Testis (tissue), 3 donors: Measurements from ENCODE around the gene PRKAR2B. TPM values are rescaled to one million over a fixed set of nuclear protein-coding genes. Genes with fewer than 3 reads are reported as not detected.
"Not testable (repeated sequence)": the region's sequence is repeated elsewhere in the genome, so short reads cannot be mapped to it uniquely, and the experiment has no call there.

Experiments
- DNase-seq: peaks from one replicate; pipeline ENCODE4 v3.0.0-alpha.2; 2019
- H3K27ac ChIP-seq, 2 donors: fragments of 200-600 bp; sonication (generic); one replicate each; pipeline ENCODE4 v1.5.1; 2019
- H3K27me3 ChIP-seq: fragments of 200-600 bp; sonication (generic); one replicate; pipeline ENCODE4 v1.5.1; 2019
- H3K36me3 ChIP-seq: fragments of 200-600 bp; sonication (generic); one replicate; pipeline ENCODE4 v1.5.1; 2017; ENCODE audit warnings: low read depth; ENCODE audit errors: missing control alignments
- H3K4me1 ChIP-seq: fragments of 200-600 bp; sonication (generic); one replicate; pipeline ENCODE4 v1.5.1; 2019
- H3K4me3 ChIP-seq, 2 donors: fragments of 200-600 bp; sonication (generic); one replicate each; pipeline ENCODE4 v1.5.1; 2017 to 2019
- H3K9me3 ChIP-seq: fragments of 200-600 bp; sonication (generic); one replicate; pipeline ENCODE4 v1.5.1; 2017
- POLR2A ChIP-seq: fragments of 450-650 bp; IDR thresholded peaks from one replicate; pipeline ENCODE4 v1.6.1; 2017; ENCODE audit warnings: antibody characterized with exemption, mild to moderate bottlenecking, moderate library complexity
- WGBS, 2 donors: methylation state at CpG; one replicate each; pipeline ENCODE4 v1.1.5; 2018; 5-methylcytosine and 5-hydroxymethylcytosine counted together
- intact Hi-C: fragments of 100-400 bp; cut with DNase I; formaldehyde crosslinking; loops from one replicate; pipeline ENCODE4 v1.15.1; 2023; ENCODE audit warnings: low total_unique reads
- polyA plus RNA-seq: library from polyadenylated mRNA; stranded (reverse); fragments of 350-450 nt; fragmentation: Illumina TruSeq; extraction: RNeasy Lipid Tissue Mini Kit (QIAGEN cat#74804); gene quantifications from one replicate; pipeline ENCODE4 v1.2.3, GENCODE V29; 2014; ENCODE audit warnings: low read depth, low replicate concordance; ENCODE audit not compliant: insufficient read depth
- total RNA-seq, 2 donors: library from RNA; depleted of rRNA; stranded (reverse); fragments of >200 nt; gene quantifications; one replicate each; pipeline ENCODE4 v1.2.3, GENCODE V29; 2016
- TF ChIP-seq, protein P1 (sequence below), 3 experiments: fragments of 450-650 bp in 2 of 3; fragments of 200-600 bp in 1 of 3; sonication (generic) in 1 of 3; IDR thresholded peaks; one replicate each; pipeline ENCODE4 v1.5.1; 2016 to 2019; ENCODE audit warnings: antibody characterized with exemption in 3 of 3, mild to moderate bottlenecking in 2 of 3, moderate library complexity in 1 of 3

The PRKAR2B gene
- total and polyA plus RNA-seq, 3 donors from 2014 or later, result 51.7 to 81.8 (median 66.3) TPM

DNA sequence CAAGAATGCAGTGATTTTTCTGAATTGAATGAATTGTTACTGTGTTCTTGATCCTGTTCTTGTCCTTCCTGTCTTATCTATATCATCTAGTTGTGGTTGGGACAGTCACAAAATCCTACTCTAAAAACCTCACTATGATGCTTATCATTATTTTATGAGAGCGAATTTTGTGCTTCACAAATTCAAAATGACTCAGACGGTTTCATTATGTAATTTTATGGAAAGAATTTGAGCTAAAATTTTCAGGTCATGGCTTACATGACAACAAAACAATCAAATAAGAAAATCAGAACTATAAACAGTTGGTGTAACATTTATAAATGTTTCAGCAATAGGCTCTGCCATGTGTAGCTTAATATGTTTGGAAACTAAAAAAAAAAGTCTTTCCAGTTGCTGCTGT lies 6.9 kb downstream of the PRKAR2B start:
- 50 to 53% methylated on average over 2 of the region's 2 CpGs for WGBS, 2 donors
- H3K4me3 ChIP-seq, result no peak overlapping the region
- no peaks in the 10 kb centered on the region for H3K27me3 ChIP-seq
- DNase-seq, result no peak
- H3K4me1 ChIP-seq, result peaks cover 21% of the 10 kb centered on the region
- H3K36me3 ChIP-seq, result no peaks in the 10 kb centered on the region
- no peak for TF ChIP-seq POLR2A
- TF ChIP-seq, protein P1, sequence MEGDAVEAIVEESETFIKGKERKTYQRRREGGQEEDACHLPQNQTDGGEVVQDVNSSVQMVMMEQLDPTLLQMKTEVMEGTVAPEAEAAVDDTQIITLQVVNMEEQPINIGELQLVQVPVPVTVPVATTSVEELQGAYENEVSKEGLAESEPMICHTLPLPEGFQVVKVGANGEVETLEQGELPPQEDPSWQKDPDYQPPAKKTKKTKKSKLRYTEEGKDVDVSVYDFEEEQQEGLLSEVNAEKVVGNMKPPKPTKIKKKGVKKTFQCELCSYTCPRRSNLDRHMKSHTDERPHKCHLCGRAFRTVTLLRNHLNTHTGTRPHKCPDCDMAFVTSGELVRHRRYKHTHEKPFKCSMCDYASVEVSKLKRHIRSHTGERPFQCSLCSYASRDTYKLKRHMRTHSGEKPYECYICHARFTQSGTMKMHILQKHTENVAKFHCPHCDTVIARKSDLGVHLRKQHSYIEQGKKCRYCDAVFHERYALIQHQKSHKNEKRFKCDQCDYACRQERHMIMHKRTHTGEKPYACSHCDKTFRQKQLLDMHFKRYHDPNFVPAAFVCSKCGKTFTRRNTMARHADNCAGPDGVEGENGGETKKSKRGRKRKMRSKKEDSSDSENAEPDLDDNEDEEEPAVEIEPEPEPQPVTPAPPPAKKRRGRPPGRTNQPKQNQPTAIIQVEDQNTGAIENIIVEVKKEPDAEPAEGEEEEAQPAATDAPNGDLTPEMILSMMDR (IDR thresholded peaks at IDR 0.05), result no peak
- intact Hi-C loops, result no loop called here
- no peak overlapping the region for H3K27ac ChIP-seq
- no peaks in the 10 kb centered on the region for H3K9me3 ChIP-seq

- intact Hi-C loops, H3K36me3 ChIP-seq, H3K9me3 ChIP-seq, H3K4me3 ChIP-seq, DNase-seq, H3K27ac ChIP-seq, H3K27me3 ChIP-seq: not testable (repeated sequence)
- 94 to 100% methylated on average over 1 of the region's 1 CpG for WGBS, 2 donors
- peaks cover 13% of the 10 kb centered on the region for H3K4me1 ChIP-seq
Measured at GRCh38 chr7:107054965-107055364, 10.5 kb downstream of the PRKAR2B start.

GRCh38 chr7:107056058-107056457 lies 11.6 kb downstream of the PRKAR2B start:
- H3K27ac ChIP-seq, H3K27me3 ChIP-seq, DNase-seq, H3K4me3 ChIP-seq, intact Hi-C loops, H3K36me3 ChIP-seq, H3K9me3 ChIP-seq: not testable (repeated sequence)
- peaks cover 10% of the 10 kb centered on the region for H3K4me1 ChIP-seq
- WGBS, 2 donors, result 95 to 96% methylated on average over 3 of the region's 3 CpGs

DNA sequence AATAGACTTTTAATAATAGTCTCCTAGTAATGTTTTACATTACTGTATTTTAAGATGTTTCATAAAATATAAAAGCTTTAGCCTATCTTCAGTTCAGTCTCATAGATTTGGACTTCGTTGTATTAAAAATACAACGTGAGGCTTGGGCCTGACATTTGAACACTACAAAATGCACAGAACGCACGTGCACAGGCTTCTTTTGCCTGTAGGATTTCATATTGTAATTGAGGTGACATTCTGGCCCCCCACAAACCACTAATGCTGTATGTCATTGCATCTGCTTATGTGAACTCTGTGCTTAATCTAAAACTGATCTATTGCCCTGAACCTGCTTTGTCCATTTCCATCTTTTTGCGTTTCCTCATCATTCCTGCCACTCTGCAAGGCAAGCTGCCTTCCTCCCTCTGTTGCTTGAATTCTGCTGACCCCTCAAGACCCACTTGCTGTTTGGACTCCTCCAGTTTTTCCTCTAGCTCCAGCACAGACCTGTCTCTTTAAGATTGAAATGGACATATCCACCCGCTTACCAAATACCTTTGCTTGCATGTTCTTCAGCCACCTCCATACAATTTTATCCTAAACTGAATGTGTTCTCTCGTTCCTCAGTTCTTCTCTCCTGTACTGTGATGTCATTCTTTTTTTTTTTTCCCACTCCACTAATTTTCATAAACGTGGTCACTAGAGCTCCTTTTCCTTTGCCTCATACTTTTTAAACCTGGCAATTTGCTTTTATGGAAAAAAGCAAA lies 12.4 kb downstream of the PRKAR2B start:
- Histone ChIP-seq H3K4me1 (peaks cover 7% of the 10 kb centered on the region), H3K9me3 (no peaks in the 10 kb centered on the region), H3K4me3 (no peak overlapping the region), H3K27ac (peak overlapping the region; percentile 5 to 37), H3K36me3 (no peaks in the 10 kb centered on the region), H3K27me3 (no peaks in the 10 kb centered on the region)
- TF ChIP-seq, protein P1 (IDR thresholded peaks at IDR 0.05), result no peak
- no peak for TF ChIP-seq POLR2A
- WGBS, 2 donors, result 54 to 71% methylated on average over 8 of the region's 8 CpGs
- no peak for DNase-seq
- intact Hi-C loops, result no loop called here

GRCh38 chr7:107057474-107057833 lies 12.9 kb downstream of the PRKAR2B start:
- Histone ChIP-seq H3K4me3 (no peak overlapping the region), H3K9me3 (no peaks in the 10 kb centered on the region), H3K27ac (peak overlapping the region; percentile 5 to 37), H3K36me3 (no peaks in the 10 kb centered on the region), H3K4me1 (peaks cover 7% of the 10 kb centered on the region), H3K27me3 (no peaks in the 10 kb centered on the region)
- DNase-seq, result no peak
- TF ChIP-seq POLR2A, result no peak
- TF ChIP-seq, protein P1 (IDR thresholded peaks at IDR 0.05), result no peak
- intact Hi-C loops, result no loop called here
- WGBS, 2 donors, result 66 to 78% methylated on average over 3 of the region's 3 CpGs

- DNase-seq, result no peak
- TF ChIP-seq, protein P1 (IDR thresholded peaks at IDR 0.05), result no peak
- no peak for TF ChIP-seq POLR2A
- Histone ChIP-seq H3K27ac (peak overlapping the region in 1 of 2 donors; percentile 17), H3K27me3 (no peaks in the 10 kb centered on the region), H3K36me3 (no peaks in the 10 kb centered on the region), H3K9me3 (no peaks in the 10 kb centered on the region), H3K4me1 (peaks cover 16% of the 10 kb centered on the region), H3K4me3 (no peak overlapping the region)
- intact Hi-C loops, result no loop called here
Measured at GRCh38 chr7:107059468-107059867, 15.0 kb downstream of the PRKAR2B start.
